Neural crest cell (in vitro differentiated cells): Measurements from ENCODE around the gene NFIX. TPM values are rescaled to one million over a fixed set of nuclear protein-coding genes. Genes with fewer than 3 reads are reported as not detected.

Experiments
- DNase-seq: peaks from one replicate; pipeline ENCODE4 v3.0.0; 2021; ENCODE audit warnings: low read depth, mixed read lengths, low spot score
- H3K27ac Mint-ChIP-seq: one replicate; pipeline ENCODE4 v1.8.0; 2021; ENCODE audit warnings: mild to moderate bottlenecking, mixed read lengths; ENCODE audit not compliant: unreplicated experiment
- H3K27me3 Mint-ChIP-seq: 2 replicates; pipeline ENCODE4 v1.8.0; 2021; ENCODE audit warnings: low read depth, mild to moderate bottlenecking, mixed read lengths
- H3K36me3 Mint-ChIP-seq: 2 replicates; pipeline ENCODE4 v1.8.0; 2021; ENCODE audit warnings: low read depth, mild to moderate bottlenecking, mixed read lengths
- H3K4me1 Mint-ChIP-seq: 2 replicates; pipeline ENCODE4 v1.8.0; 2021; ENCODE audit warnings: mixed read lengths
- H3K4me3 Mint-ChIP-seq: one replicate; pipeline ENCODE4 v1.8.0; 2021; ENCODE audit warnings: mild to moderate bottlenecking, mixed read lengths
- H3K9me3 Mint-ChIP-seq: 2 replicates; pipeline ENCODE4 v1.8.0; 2021; ENCODE audit warnings: mixed read lengths
- total RNA-seq: library from RNA; stranded (reverse); gene quantifications from 2 replicates; pipeline ENCODE4 v1.2.1, GENCODE V29; 2021
- TF ChIP-seq, protein P1 (sequence below): fragments of 200-600 bp; sonication (generic); conservative IDR thresholded peaks from 2 replicates; pipeline ENCODE4 v1.5.0; 2021; ENCODE audit warnings: antibody characterized with exemption, mild to moderate bottlenecking

Gene NFIX
- total RNA-seq, 1 donor from 2014 or later: 0.68 TPM

DNA sequence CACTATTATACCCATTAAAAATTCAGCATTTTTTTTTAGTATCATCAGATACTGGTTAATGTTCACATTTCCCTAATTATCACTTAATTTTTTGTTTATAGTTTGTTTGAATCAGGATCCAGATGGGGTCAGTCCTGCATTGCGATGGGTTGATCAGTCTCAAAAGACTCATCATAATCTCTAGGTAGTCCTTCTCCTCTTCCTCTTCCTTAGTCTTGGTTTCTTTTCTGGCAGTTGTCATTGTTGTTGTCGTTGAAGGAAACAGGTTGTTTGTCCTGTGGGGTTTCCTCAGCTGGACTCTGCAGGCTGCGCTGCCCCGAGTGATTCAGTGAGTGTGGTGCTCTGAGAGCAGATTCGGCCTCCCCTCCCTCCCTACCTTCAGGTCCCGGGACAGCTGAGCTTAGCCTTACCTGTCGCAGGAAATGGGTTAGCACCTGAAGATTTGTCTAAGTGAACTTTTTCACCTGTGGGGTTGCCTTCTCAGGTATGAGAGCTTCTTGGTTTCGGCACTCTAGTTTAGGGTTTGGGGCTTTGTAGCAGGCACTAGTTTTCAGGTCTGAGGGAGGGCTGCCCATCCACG lies 34.1 kb downstream of the NFIX start:
- Mint-ChIP-seq H3K9me3 (no peaks in the 10 kb centered on the region), H3K4me1 (peaks cover 14% of the 10 kb centered on the region), H3K27ac (no peak overlapping the region), H3K36me3 (no peaks in the 10 kb centered on the region), H3K27me3 (peaks cover 100% of the 10 kb centered on the region), H3K4me3 (no peak overlapping the region)
- TF ChIP-seq, protein P1, sequence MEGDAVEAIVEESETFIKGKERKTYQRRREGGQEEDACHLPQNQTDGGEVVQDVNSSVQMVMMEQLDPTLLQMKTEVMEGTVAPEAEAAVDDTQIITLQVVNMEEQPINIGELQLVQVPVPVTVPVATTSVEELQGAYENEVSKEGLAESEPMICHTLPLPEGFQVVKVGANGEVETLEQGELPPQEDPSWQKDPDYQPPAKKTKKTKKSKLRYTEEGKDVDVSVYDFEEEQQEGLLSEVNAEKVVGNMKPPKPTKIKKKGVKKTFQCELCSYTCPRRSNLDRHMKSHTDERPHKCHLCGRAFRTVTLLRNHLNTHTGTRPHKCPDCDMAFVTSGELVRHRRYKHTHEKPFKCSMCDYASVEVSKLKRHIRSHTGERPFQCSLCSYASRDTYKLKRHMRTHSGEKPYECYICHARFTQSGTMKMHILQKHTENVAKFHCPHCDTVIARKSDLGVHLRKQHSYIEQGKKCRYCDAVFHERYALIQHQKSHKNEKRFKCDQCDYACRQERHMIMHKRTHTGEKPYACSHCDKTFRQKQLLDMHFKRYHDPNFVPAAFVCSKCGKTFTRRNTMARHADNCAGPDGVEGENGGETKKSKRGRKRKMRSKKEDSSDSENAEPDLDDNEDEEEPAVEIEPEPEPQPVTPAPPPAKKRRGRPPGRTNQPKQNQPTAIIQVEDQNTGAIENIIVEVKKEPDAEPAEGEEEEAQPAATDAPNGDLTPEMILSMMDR: no peak
- DNase-seq: no peak

DNA sequence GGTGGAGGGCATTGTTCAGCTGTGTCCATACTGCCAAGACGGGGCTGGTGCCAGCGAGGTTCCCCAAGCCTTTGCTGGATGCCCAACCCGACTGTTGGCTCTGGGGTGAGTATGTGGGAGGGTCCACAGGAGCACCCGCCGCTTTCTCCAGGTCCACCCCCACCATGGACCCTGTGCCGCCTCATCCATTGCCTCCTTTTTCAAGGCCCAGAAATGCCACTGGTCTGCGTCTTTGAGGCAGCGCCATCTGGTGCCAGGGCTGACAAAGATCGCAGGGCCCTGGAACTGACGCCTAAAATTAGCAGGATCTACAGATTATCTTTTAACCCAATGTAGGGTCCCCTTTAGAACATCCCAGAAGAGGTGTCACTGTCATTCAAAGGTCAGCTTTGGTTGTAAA lies 34.6 kb downstream of the NFIX start:
- peaks cover 14% of the 10 kb centered on the region for H3K4me1 Mint-ChIP-seq
- no peak for DNase-seq
- TF ChIP-seq, protein P1: peak; percentile 35
- H3K36me3 Mint-ChIP-seq: no peaks in the 10 kb centered on the region
- no peaks in the 10 kb centered on the region for H3K9me3 Mint-ChIP-seq
- peaks cover 100% of the 10 kb centered on the region for H3K27me3 Mint-ChIP-seq
- H3K4me3 Mint-ChIP-seq: no peak overlapping the region
- no peak overlapping the region for H3K27ac Mint-ChIP-seq

- DNase-seq: no peak
- no peaks in the 10 kb centered on the region for H3K9me3 Mint-ChIP-seq
- no peaks in the 10 kb centered on the region for H3K36me3 Mint-ChIP-seq
- H3K27ac Mint-ChIP-seq: no peak overlapping the region
- peaks cover 100% of the 10 kb centered on the region for H3K27me3 Mint-ChIP-seq
- H3K4me3 Mint-ChIP-seq: no peak overlapping the region
- peaks cover 14% of the 10 kb centered on the region for H3K4me1 Mint-ChIP-seq
- TF ChIP-seq, protein P1: no peak
These were observed 36.8 kb downstream of the NFIX start for GRCh38 chr19:13031917-13032623.

GRCh38 chr19:13032837-13033236 lies 37.6 kb downstream of the NFIX start:
- Mint-ChIP-seq H3K4me1 (peaks cover 14% of the 10 kb centered on the region), H3K4me3 (no peak overlapping the region), H3K9me3 (no peaks in the 10 kb centered on the region), H3K36me3 (no peaks in the 10 kb centered on the region), H3K27me3 (peaks cover 100% of the 10 kb centered on the region), H3K27ac (no peak overlapping the region)
- no peak for DNase-seq
- TF ChIP-seq, protein P1: no peak

GRCh38 chr19:13033244-13033643 lies 38.0 kb downstream of the NFIX start:
- H3K4me3 Mint-ChIP-seq: no peak overlapping the region
- DNase-seq: no peak
- no peaks in the 10 kb centered on the region for H3K9me3 Mint-ChIP-seq
- H3K36me3 Mint-ChIP-seq: no peaks in the 10 kb centered on the region
- peaks cover 100% of the 10 kb centered on the region for H3K27me3 Mint-ChIP-seq
- no peak overlapping the region for H3K27ac Mint-ChIP-seq
- TF ChIP-seq, protein P1: no peak
- peaks cover 14% of the 10 kb centered on the region for H3K4me1 Mint-ChIP-seq
